Right lobe of liver (tissue), 6 donors: ENCODE results near the gene SMIM27. TPM values are rescaled to one million over a fixed set of nuclear protein-coding genes. Genes with fewer than 3 reads are reported as not detected.
A peak's percentile ranks its signal among the peaks of the same experiment; 100 is the strongest.

Experiments used
- ATAC-seq, 4 donors: fragments of 200-7000 bp; cut with Tn5 transposase; one replicate each; pipeline ENCODE4 v1.9.1; 2020; ENCODE audit warnings: mild to moderate bottlenecking in 4 of 4, moderate library complexity in 4 of 4
- DNase-seq, 3 donors: peaks; one replicate each; pipeline ENCODE4 v3.0.0-alpha.2; 2020
- H3K27ac ChIP-seq, 3 donors: fragments of 200-600 bp; one replicate each; pipeline ENCODE4 v1.8.0; 2022
- H3K27me3 ChIP-seq, 2 donors: fragments of 200-600 bp; one replicate each; pipeline ENCODE4 v1.8.0; 2022
- H3K36me3 ChIP-seq, 4 donors: fragments of 200-600 bp; sonication (generic) in 1 of 4; one replicate each; pipeline versions ENCODE4 v1.5.1 to v1.8.0; 2017 to 2022; ENCODE audit warnings: control low read depth in 1 of 4
- H3K4me1 ChIP-seq, 4 donors: fragments of 200-600 bp; sonication (generic) in 1 of 4; one replicate each; pipeline versions ENCODE4 v1.5.1 to v1.8.0; 2017 to 2022; ENCODE audit warnings: control low read depth in 1 of 4
- H3K4me3 ChIP-seq, 3 donors: fragments of 200-600 bp; one replicate each; pipeline ENCODE4 v1.8.0; 2022
- H3K9me3 ChIP-seq, 4 donors: fragments of 200-600 bp; sonication (generic) in 1 of 4; one replicate each; pipeline versions ENCODE4 v1.5.1 to v1.8.0; 2017 to 2022; ENCODE audit warnings: control low read depth in 1 of 4
- CTCF ChIP-seq, 4 donors: fragments of 200-600 bp in 3 of 4; fragments of 450-650 bp in 1 of 4; IDR thresholded peaks; one replicate each; pipeline versions ENCODE4 v1.5.1 to v1.8.0; 2016 to 2022; ENCODE audit warnings: antibody characterized with exemption in 4 of 4, mild to moderate bottlenecking in 2 of 4
- POLR2A ChIP-seq: fragments of 450-650 bp; IDR thresholded peaks from one replicate; pipeline ENCODE4 v1.6.1; 2017; ENCODE audit warnings: antibody characterized with exemption, mild to moderate bottlenecking
- WGBS: methylation state at CpG from one replicate; pipeline ENCODE4 v1.1.6; 2018; ENCODE audit warnings: low coverage, low lambda C conversion rate; ENCODE audit not compliant: insufficient coverage; ENCODE audit errors: missing lambda C conversion rate; 5-methylcytosine and 5-hydroxymethylcytosine counted together
- intact Hi-C, 2 donors: fragments of 100-400 bp; cut with DNase I; formaldehyde crosslinking; loops; one replicate each; pipeline versions ENCODE4 v1.11.2 to v1.14.1; 2022
- total RNA-seq, 6 experiments: library from RNA; depleted of rRNA in 2 of 6; stranded (reverse); fragments of >200 nt in 2 of 6; fragmentation: NEBNext Ultra II Directional in 3 of 6; extraction: Animal tissue kit (Norgen Biotek cat#: 25700) in 3 of 6; gene quantifications; one replicate each; pipeline versions ENCODE4 v1.1.0 to v1.2.4, GENCODE V29; 2016 to 2023
- donor health status: DM: no; HTN: yes; CAD: no.
- donor health status: DM: no; HTN: no; CAD: no.
- donor health status: DM: no; HTN: no; CAD: no.
- donor health status: DM: no; HTN: yes; CAD: no.
- donor health status: DM: no; HTN: yes; CAD: no.

The SMIM27 gene
- total RNA-seq, 6 experiments from 2014 or later = 0.49 to 7.4 (median 2.9) TPM

- DNase-seq (no peak), ATAC-seq (no peak)
- Histone ChIP-seq H3K27ac (no peak overlapping the region), H3K9me3 (no peaks in the 10 kb centered on the region), H3K4me3 (no peak overlapping the region), H3K4me1 (peaks cover 0 to 5% (median 0%) of the 10 kb centered on the region in 4 donors), H3K36me3 (no peaks in the 10 kb centered on the region), H3K27me3 (no peaks in the 10 kb centered on the region)
- 78% methylated on average over 3 of the region's 3 CpGs for WGBS
- intact Hi-C loops = loop anchor here in 1 of 2 donors (5.0 kb wide), 1 partner anchor 200 kb away; no protein-coding TSS in a partner anchor
- no peak for TF ChIP-seq POLR2A
- no peak for TF ChIP-seq CTCF (IDR thresholded peaks at IDR 0.05)
These were observed 25.2 kb downstream of the SMIM27 start for GRCh38 chr9:32577316-32577715.

- H3K9me3 ChIP-seq = no peaks in the 10 kb centered on the region
- WGBS = 21% methylated on average over 3 of the region's 5 CpGs
- intact Hi-C loops = loop anchor here in 1 of 2 donors (5.0 kb wide), 1 partner anchor 202 kb away; no protein-coding TSS in a partner anchor
- DNase-seq = no peak
- no peak overlapping the region for H3K27ac ChIP-seq
- no peaks in the 10 kb centered on the region for H3K4me1 ChIP-seq
- H3K36me3 ChIP-seq = no peaks in the 10 kb centered on the region
- TF ChIP-seq CTCF (IDR thresholded peaks at IDR 0.05) = no peak
- no peaks in the 10 kb centered on the region for H3K27me3 ChIP-seq
- H3K4me3 ChIP-seq = no peak overlapping the region
- ATAC-seq = no peak
These were observed 26.8 kb downstream of the SMIM27 start for GRCh38 chr9:32578976-32579375.

- WGBS = 13% methylated on average over 4 of the region's 4 CpGs
- ATAC-seq (peak; percentile 83 to 92 (median 90)), DNase-seq (peak; percentile 71 to 72 (median 71))
- Histone ChIP-seq H3K36me3 (no peaks in the 10 kb centered on the region), H3K27ac (no peak overlapping the region), H3K9me3 (no peaks in the 10 kb centered on the region), H3K4me3 (no peak overlapping the region), H3K27me3 (no peaks in the 10 kb centered on the region), H3K4me1 (no peaks in the 10 kb centered on the region)
- no peak for TF ChIP-seq POLR2A
- TF ChIP-seq CTCF (IDR thresholded peaks at IDR 0.05) = peak; percentile 87 to 96 (median 92)
- intact Hi-C loops = loop anchor here (5.0 to 10.0 kb wide), 2 partner anchors 203 to 385 kb away; no protein-coding TSS in a partner anchor
These were observed 27.7 kb downstream of the SMIM27 start for GRCh38 chr9:32579706-32580331.

- Histone ChIP-seq H3K9me3 (no peaks in the 10 kb centered on the region), H3K36me3 (no peaks in the 10 kb centered on the region), H3K4me1 (no peaks in the 10 kb centered on the region), H3K27me3 (no peaks in the 10 kb centered on the region), H3K4me3 (no peak overlapping the region), H3K27ac (no peak overlapping the region)
- ATAC-seq (no peak), DNase-seq (no peak)
- 23% methylated on average over 3 of the region's 3 CpGs for WGBS
- TF ChIP-seq CTCF (IDR thresholded peaks at IDR 0.05) = no peak
- no peak for TF ChIP-seq POLR2A
- intact Hi-C loops = loop anchor here in 1 of 2 donors (10.0 kb wide), 1 partner anchor 384 kb away; no protein-coding TSS in a partner anchor
These were observed 28.6 kb downstream of the SMIM27 start for GRCh38 chr9:32580631-32581300.
